HPDE6-E6E7 (cell line): ENCODE data around the gene BAHCC1.

Experiments used
- DNase-seq: peaks from one replicate; pipeline ENCODE4 v3.0.0; 2011; ENCODE audit warnings: missing footprints; ENCODE audit errors: extremely low spot score

Gene BAHCC1

GRCh38 chr17:81427173-81428120 is 32.2 kb downstream of the BAHCC1 start:
- no peak for DNase-seq

- DNase-seq, result no peak
Observed at GRCh38 chr17:81428121-81428515, 32.9 kb downstream of the BAHCC1 start.

GRCh38 chr17:81428516-81428915 is 33.3 kb downstream of the BAHCC1 start:
- no peak for DNase-seq

GRCh38 chr17:81428948-81429774 is 33.9 kb downstream of the BAHCC1 start:
- DNase-seq, result peak; percentile 67

GRCh38 chr17:81429821-81430551 is 34.7 kb downstream of the BAHCC1 start:
- no peak for DNase-seq

- DNase-seq, result no peak
Observed at GRCh38 chr17:81431545-81432482, 36.6 kb downstream of the BAHCC1 start.

GRCh38 chr17:81432941-81433340 is 37.7 kb downstream of the BAHCC1 start:
- DNase-seq, result no peak

GRCh38 chr17:81433656-81434055 is 38.4 kb downstream of the BAHCC1 start:
- no peak for DNase-seq

- DNase-seq, result no peak
Observed at GRCh38 chr17:81434072-81434471, 38.8 kb downstream of the BAHCC1 start.

- DNase-seq, result no peak
Observed at GRCh38 chr17:81434681-81435417, 39.6 kb downstream of the BAHCC1 start.

GRCh38 chr17:81435652-81436293 is 40.5 kb downstream of the BAHCC1 start:
- no peak for DNase-seq

GRCh38 chr17:81436294-81436849 is 41.1 kb downstream of the BAHCC1 start:
- no peak for DNase-seq

- DNase-seq, result no peak
Observed at GRCh38 chr17:81437191-81437651, 42.0 kb downstream of the BAHCC1 start.

GRCh38 chr17:81438007-81438659 is 42.9 kb downstream of the BAHCC1 start:
- no peak for DNase-seq

- no peak for DNase-seq
Observed at GRCh38 chr17:81438688-81439087, 43.4 kb downstream of the BAHCC1 start.

GRCh38 chr17:81440051-81440471 is 44.8 kb downstream of the BAHCC1 start:
- DNase-seq, result no peak

- DNase-seq, result no peak
Observed at GRCh38 chr17:81440511-81441244, 45.4 kb downstream of the BAHCC1 start.

GRCh38 chr17:81442791-81443190 is 47.5 kb downstream of the BAHCC1 start:
- no peak for DNase-seq
